Vagina (tissue), 2 donors: ENCODE data around the gene HIVEP2. TPM values are rescaled to one million over a fixed set of nuclear protein-coding genes. Genes with fewer than 3 reads are reported as not detected.

ENCODE experiments used
- DNase-seq, 2 donors: peaks; one replicate each; pipeline ENCODE4 v3.0.0-alpha.2; 2017; ENCODE audit errors: extremely low spot score in 2 of 2
- H3K27ac ChIP-seq: fragments of 200-600 bp; sonication (generic); one replicate; pipeline ENCODE4 v1.5.1; 2019
- H3K27me3 ChIP-seq: fragments of 200-600 bp; sonication (generic); one replicate; pipeline ENCODE4 v1.5.1; 2019
- H3K36me3 ChIP-seq, 2 donors: fragments of 200-600 bp; sonication (generic); one replicate each; pipeline ENCODE4 v1.5.1; 2017 to 2019
- H3K4me1 ChIP-seq: fragments of 200-600 bp; sonication (generic); one replicate; pipeline ENCODE4 v1.5.1; 2019
- H3K4me3 ChIP-seq, 2 donors: fragments of 200-600 bp; sonication (generic); 1 replicate in 1 of 2; 2 replicates in 1 of 2; pipeline ENCODE4 v1.5.1; 2016 to 2019
- H3K9me3 ChIP-seq: fragments of 200-600 bp; sonication (generic); one replicate; pipeline ENCODE4 v1.5.1; 2019
- CTCF ChIP-seq, 3 experiments: fragments of 450-650 bp in 2 of 3; fragments of 200-600 bp in 1 of 3; sonication (generic) in 1 of 3; IDR thresholded peaks; one replicate each; pipeline ENCODE4 v1.5.1; 2017 to 2019; ENCODE audit warnings: antibody characterized with exemption in 3 of 3, mild to moderate bottlenecking in 2 of 3, moderate library complexity in 2 of 3
- POLR2A ChIP-seq, 2 donors: fragments of 450-650 bp; IDR thresholded peaks; one replicate each; pipeline ENCODE4 v1.6.1; 2017; ENCODE audit warnings: antibody characterized with exemption in 2 of 2, mild to moderate bottlenecking in 2 of 2, moderate library complexity in 2 of 2
- POLR2AphosphoS5 ChIP-seq, 2 donors: sonication (generic); formaldehyde crosslinking; IDR thresholded peaks; one replicate each; pipeline ENCODE4 v1.9.0; 2017; ENCODE audit warnings: antibody characterized with exemption in 2 of 2, mild to moderate bottlenecking in 2 of 2, low read depth in 1 of 2; ENCODE audit not compliant: insufficient read depth in 1 of 2
- intact Hi-C: fragments of 100-400 bp; cut with DNase I; formaldehyde crosslinking; loops from one replicate; pipeline ENCODE4 v1.15.1; 2023
- total RNA-seq: library from RNA; depleted of rRNA; stranded (reverse); fragments of >200 nt; gene quantifications from one replicate; pipeline ENCODE4 v1.2.3, GENCODE V29; 2016

Gene HIVEP2
- total RNA-seq, 1 donor from 2014 or later: 24.6 TPM

DNA sequence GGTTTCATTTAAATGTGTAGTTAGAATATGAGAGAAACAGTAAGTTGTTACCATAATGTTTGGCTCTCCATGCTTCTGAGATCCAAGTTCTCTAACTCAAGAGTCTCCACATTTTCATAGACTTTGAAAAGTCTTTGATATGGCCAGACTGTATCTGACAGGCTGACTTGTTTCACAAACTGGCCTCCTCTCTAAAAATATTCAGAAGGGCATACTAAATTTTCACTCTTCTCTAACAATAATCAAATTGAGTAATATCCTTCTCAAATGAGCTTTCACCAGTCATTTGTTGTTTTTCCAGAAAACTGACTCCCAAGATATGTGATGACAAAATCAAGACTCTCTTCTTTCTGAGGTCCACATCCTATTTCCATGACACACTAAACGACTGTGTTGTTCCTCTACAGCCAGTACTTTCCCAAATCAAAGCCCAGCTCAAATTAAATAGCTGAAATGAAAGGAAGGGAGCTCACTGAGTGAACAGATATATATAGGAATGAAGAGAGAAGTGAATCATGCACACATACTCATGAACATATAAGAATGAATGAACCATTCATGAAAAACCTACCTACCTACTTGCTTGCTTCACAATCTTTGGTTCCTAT is 15.1 kb downstream of the HIVEP2 start:
- peaks cover 27% of the 10 kb centered on the region for H3K4me1 ChIP-seq
- H3K27me3 ChIP-seq: no peaks in the 10 kb centered on the region
- intact Hi-C loops: no loop called here
- no peak overlapping the region for H3K4me3 ChIP-seq
- no peaks in the 10 kb centered on the region for H3K36me3 ChIP-seq
- H3K27ac ChIP-seq: no peak overlapping the region
- no peak for DNase-seq
- TF ChIP-seq POLR2A (IDR thresholded peaks at IDR 0.05) (no peak), CTCF (IDR thresholded peaks at IDR 0.05) (no peak), POLR2AphosphoS5 (IDR thresholded peaks at IDR 0.05; ENCODE audit: insufficient read depth in 1 of 2, low read depth in 1 of 2) (no peak)
- no peaks in the 10 kb centered on the region for H3K9me3 ChIP-seq

DNA sequence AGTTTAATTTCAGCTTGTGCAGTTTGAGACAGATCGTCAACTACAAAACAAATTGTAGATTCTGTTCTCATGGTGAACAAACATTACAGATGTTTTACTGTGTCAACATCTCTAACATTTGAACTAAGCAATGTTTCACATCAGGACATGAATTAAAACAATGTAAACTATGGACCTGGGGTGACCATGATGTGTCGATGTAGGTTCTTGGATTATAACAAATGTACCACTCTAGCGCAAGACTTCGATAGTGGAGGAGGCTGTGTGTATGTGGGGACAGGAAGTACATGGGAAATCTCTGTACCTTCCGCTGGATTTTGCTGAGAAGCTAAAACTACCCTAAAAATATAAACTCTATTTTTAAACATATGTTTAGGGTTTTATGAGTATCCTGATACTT is 17.1 kb downstream of the HIVEP2 start:
- intact Hi-C loops: no loop called here
- no peaks in the 10 kb centered on the region for H3K36me3 ChIP-seq
- peaks cover 27% of the 10 kb centered on the region for H3K4me1 ChIP-seq
- no peaks in the 10 kb centered on the region for H3K27me3 ChIP-seq
- no peaks in the 10 kb centered on the region for H3K9me3 ChIP-seq
- no peak for DNase-seq
- H3K4me3 ChIP-seq: peak overlapping the region in 1 of 2 donors; percentile 62
- H3K27ac ChIP-seq: peak overlapping the region; percentile 91
- TF ChIP-seq CTCF (IDR thresholded peaks at IDR 0.05) (no peak), POLR2A (IDR thresholded peaks at IDR 0.05) (no peak), POLR2AphosphoS5 (IDR thresholded peaks at IDR 0.05; ENCODE audit: insufficient read depth in 1 of 2, low read depth in 1 of 2) (no peak)

DNA sequence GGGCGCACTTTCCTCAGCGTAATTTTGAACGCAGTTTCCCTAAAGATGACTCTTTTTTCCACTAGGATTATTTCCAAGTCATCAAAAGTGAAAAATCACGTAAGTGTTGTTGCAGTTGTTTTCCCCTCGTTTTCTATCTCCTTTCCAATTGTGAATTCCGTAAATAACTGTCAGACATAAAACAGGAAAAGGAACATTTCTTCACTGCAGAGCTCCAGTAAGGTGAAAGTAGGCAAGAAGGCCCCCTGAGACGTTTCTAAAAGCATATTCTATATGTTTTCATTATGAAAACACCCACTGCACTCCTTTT is 17.8 kb downstream of the HIVEP2 start:
- no peak for DNase-seq
- no peaks in the 10 kb centered on the region for H3K36me3 ChIP-seq
- peak overlapping the region; percentile 91 for H3K27ac ChIP-seq
- H3K4me1 ChIP-seq: peaks cover 27% of the 10 kb centered on the region
- intact Hi-C loops: no loop called here
- TF ChIP-seq CTCF (IDR thresholded peaks at IDR 0.05) (no peak), POLR2AphosphoS5 (IDR thresholded peaks at IDR 0.05; ENCODE audit: insufficient read depth in 1 of 2, low read depth in 1 of 2) (no peak), POLR2A (IDR thresholded peaks at IDR 0.05) (no peak)
- no peaks in the 10 kb centered on the region for H3K9me3 ChIP-seq
- no peaks in the 10 kb centered on the region for H3K27me3 ChIP-seq
- peak overlapping the region; percentile 62 to 76 for H3K4me3 ChIP-seq

DNA sequence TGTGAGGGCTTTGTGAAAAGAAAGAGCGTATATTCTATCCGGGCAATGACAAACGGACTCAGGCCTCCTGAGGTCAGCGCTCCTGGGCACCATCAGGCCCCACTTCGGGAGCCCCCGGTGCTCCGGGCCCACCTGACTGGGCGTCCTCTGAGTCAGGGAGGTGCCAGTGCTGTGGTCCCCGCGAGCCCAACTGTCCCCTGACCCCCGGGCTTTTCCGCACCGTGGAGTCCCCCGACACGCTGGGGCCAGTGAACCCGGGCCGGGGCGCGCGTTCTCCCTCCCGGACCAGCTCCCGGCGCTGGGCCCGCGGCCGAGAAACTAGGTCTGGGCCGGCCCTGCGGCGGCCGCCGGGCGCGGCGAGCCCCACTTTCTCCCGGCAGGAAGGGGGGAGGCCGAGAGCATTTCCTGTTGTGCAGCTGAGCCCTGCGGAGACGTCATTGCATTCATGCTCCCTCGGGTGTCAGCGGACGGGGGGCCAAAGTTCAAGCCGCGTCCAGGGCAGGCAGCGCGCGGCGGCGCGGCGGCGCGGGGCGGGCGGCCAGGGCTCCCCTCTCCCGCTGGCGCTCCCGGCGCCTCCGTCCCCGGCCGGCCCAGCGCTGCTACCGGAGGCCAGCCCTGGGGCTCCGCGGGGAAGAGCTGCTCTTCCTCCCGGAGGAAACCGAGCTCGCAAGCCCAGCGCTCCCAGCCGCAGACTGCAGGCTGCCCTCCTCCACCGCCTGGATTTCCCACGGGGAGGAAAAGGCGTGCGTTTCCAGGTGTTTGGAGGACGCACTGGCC is 18.3 kb downstream of the HIVEP2 start:
- DNase-seq: no peak
- Histone ChIP-seq H3K36me3 (no peaks in the 10 kb centered on the region), H3K27ac (peak overlapping the region; percentile 91), H3K27me3 (no peaks in the 10 kb centered on the region), H3K4me3 (peak overlapping the region; percentile 62 to 76), H3K4me1 (peaks cover 27% of the 10 kb centered on the region), H3K9me3 (no peaks in the 10 kb centered on the region)
- intact Hi-C loops: no loop called here
- TF ChIP-seq POLR2A (IDR thresholded peaks at IDR 0.05) (peak in 1 of 2 donors; percentile 25), POLR2AphosphoS5 (IDR thresholded peaks at IDR 0.05; ENCODE audit: insufficient read depth in 1 of 2, low read depth in 1 of 2) (peak in 1 of 2 donors; percentile 37), CTCF (IDR thresholded peaks at IDR 0.05) (no peak)

DNA sequence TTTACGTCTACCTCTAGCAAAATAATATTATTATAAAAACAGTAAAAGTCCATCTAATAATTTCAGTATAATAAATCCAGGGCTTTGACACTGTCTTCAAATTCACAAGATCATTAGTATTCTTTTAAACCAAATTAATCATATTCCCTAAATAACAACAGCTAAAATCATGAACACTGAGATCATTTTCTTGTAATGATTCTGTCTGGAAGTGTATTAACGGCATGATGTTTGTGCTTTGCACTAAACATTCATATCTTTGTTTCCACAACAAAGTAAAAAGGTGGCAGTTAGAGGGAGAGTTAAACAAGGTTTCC is 18.8 kb downstream of the HIVEP2 start:
- intact Hi-C loops: no loop called here

More for the DNA sequence above, 18.8 kb downstream of the HIVEP2 start:
- Histone ChIP-seq H3K36me3 (no peaks in the 10 kb centered on the region), H3K27ac (peak overlapping the region; percentile 91), H3K27me3 (no peaks in the 10 kb centered on the region), H3K4me1 (peaks cover 27% of the 10 kb centered on the region), H3K4me3 (peak overlapping the region; percentile 62 to 76), H3K9me3 (no peaks in the 10 kb centered on the region)
- no peak for DNase-seq
- TF ChIP-seq CTCF (IDR thresholded peaks at IDR 0.05) (no peak), POLR2AphosphoS5 (IDR thresholded peaks at IDR 0.05; ENCODE audit: insufficient read depth in 1 of 2, low read depth in 1 of 2) (no peak), POLR2A (IDR thresholded peaks at IDR 0.05) (no peak)
